Measurements from ENCODE around the gene PUM1. TPM values are rescaled to one million over a fixed set of nuclear protein-coding genes. Genes with fewer than 3 reads are reported as not detected.

PUM1 gene
- 44.0 and 56.7 TPM in 2 replicates for total RNA-seq

GRCh38 chr1:31065310-31066217 lies at the start of gene PUM1:
Gene PUM1 (minus strand): TSS chr1:31065717. CDS start chr1:31059566, 6,151 bp downstream.

DNA sequence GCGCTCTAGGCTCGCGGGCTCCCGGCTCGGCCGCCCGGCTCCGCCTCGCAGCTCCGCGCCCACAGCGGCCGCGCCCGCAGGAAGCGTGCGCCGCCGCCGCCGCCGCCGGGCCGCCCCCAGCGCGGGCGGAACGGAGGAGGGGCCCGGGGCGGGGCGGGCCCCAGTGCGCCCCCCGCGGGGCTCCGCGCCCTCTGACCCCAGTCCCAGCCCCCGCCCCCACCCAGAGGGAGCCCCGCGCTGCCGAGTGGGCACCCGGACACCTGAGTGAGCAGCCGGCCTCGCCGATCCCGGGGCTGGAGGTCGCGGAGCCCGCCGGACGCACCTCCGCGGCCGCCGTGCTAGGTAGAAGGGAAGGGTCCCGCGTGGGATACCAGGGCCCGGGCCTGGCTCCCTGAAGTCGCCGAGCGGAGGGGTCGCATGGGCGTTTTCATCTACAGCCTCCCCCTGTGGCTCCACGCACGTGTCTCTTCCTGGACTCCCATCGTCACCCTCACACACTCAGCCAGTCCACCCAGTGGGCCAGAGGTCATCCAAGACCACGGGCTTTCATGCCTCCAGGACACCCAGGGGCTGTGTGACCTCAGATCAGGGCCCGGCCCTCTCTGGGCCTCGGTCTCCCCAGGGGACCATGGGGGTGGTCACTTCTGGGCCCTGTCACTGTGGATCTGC lies 156.7 kb downstream of the PUM1 start, which contains the start of gene SDC3:
SDC3 (minus strand) TSS at position 63 of the 669 bp plus-strand sequence. CDS start 172 bp downstream, outside the sequence.

Other genes with a start within 250 kb of the PUM1 start
- gene SDC3, start 157.0 kb downstream of the PUM1 start, total RNA-seq = 74.8 and 90.7 TPM in 2 replicates
- 0.50 and 1.1 TPM in 2 replicates for gene NKAIN1, start 174.2 kb upstream of the PUM1 start, total RNA-seq
- 31.0 and 33.5 TPM in 2 replicates for gene SNRNP40, start 231.1 kb upstream of the PUM1 start, total RNA-seq
- 24.4 and 25.3 TPM in 2 replicates for gene ZCCHC17, start 231.3 kb upstream of the PUM1 start, total RNA-seq

Data from cardiac ventricle fibroblast (primary cell).